ENCODE data around the gene KCNQ1OT1.

The KCNQ1OT1 gene

GRCh38 chr11:2612884-2613571 lies 86.8 kb downstream of the KCNQ1OT1 start:
- no peaks in the 10 kb centered on the region for H3K4me1 ChIP-seq (ENCODE audit: insufficient read depth, low read length)
- no peak overlapping the region for H3K9ac ChIP-seq (ENCODE audit: low read depth, low read length)
- no peaks in the 10 kb centered on the region; the same call in 1 of the 2 replicates for H3K36me3 ChIP-seq (ENCODE audit: insufficient read depth, low read length)
- H3K9me3 ChIP-seq (ENCODE audit: control insufficient read depth, insufficient read depth, low read length) = no peaks in the 10 kb centered on the region; the same call in 1 of the 2 replicates

GRCh38 chr11:2609345-2609744 lies 90.4 kb downstream of the KCNQ1OT1 start:
- Histone ChIP-seq H3K9me3 (ENCODE audit: control insufficient read depth, insufficient read depth, low read length) (no peaks in the 10 kb centered on the region), H3K4me1 (ENCODE audit: insufficient read depth, low read length) (no peaks in the 10 kb centered on the region), H3K9ac (ENCODE audit: low read depth, low read length) (no peak overlapping the region), H3K36me3 (ENCODE audit: insufficient read depth, low read length) (no peaks in the 10 kb centered on the region)

GRCh38 chr11:2599561-2600189 lies 100.1 kb downstream of the KCNQ1OT1 start:
- Histone ChIP-seq H3K36me3 (ENCODE audit: insufficient read depth, low read length) (no peaks in the 10 kb centered on the region), H3K9ac (ENCODE audit: low read depth, low read length) (no peak overlapping the region), H3K4me1 (ENCODE audit: insufficient read depth, low read length) (no peaks in the 10 kb centered on the region), H3K9me3 (ENCODE audit: control insufficient read depth, insufficient read depth, low read length) (peaks cover 7% of the 10 kb centered on the region; the same call in 1 of the 2 replicates)

- peaks cover 1% of the 10 kb centered on the region; the same call in 1 of the 2 replicates for H3K9me3 ChIP-seq (ENCODE audit: control insufficient read depth, insufficient read depth, low read length)
- H3K4me1 ChIP-seq (ENCODE audit: insufficient read depth, low read length) = no peaks in the 10 kb centered on the region
- H3K36me3 ChIP-seq (ENCODE audit: insufficient read depth, low read length) = no peaks in the 10 kb centered on the region
- H3K9ac ChIP-seq (ENCODE audit: low read depth, low read length) = no peak overlapping the region
Observed at GRCh38 chr11:2595204-2595603, 104.6 kb downstream of the KCNQ1OT1 start.

GRCh38 chr11:2594267-2594666 lies 105.5 kb downstream of the KCNQ1OT1 start:
- no peaks in the 10 kb centered on the region for H3K4me1 ChIP-seq (ENCODE audit: insufficient read depth, low read length)
- no peak overlapping the region for H3K9ac ChIP-seq (ENCODE audit: low read depth, low read length)

GRCh38 chr11:2593393-2593950 lies 106.3 kb downstream of the KCNQ1OT1 start:
- no peak overlapping the region for H3K9ac ChIP-seq (ENCODE audit: low read depth, low read length)
- H3K36me3 ChIP-seq (ENCODE audit: insufficient read depth, low read length) = no peaks in the 10 kb centered on the region
- H3K9me3 ChIP-seq (ENCODE audit: control insufficient read depth, insufficient read depth, low read length) = no peaks in the 10 kb centered on the region; the same call in 1 of the 2 replicates
- H3K4me1 ChIP-seq (ENCODE audit: insufficient read depth, low read length) = no peaks in the 10 kb centered on the region

More at GRCh38 chr11:2594267-2594666, 105.5 kb downstream of the KCNQ1OT1 start:
- H3K9me3 ChIP-seq (ENCODE audit: control insufficient read depth, insufficient read depth, low read length) = no peaks in the 10 kb centered on the region; the same call in 1 of the 2 replicates
- no peaks in the 10 kb centered on the region for H3K36me3 ChIP-seq (ENCODE audit: insufficient read depth, low read length)

- no peaks in the 10 kb centered on the region for H3K4me1 ChIP-seq (ENCODE audit: insufficient read depth, low read length)
- no peak overlapping the region for H3K9ac ChIP-seq (ENCODE audit: low read depth, low read length)
- H3K36me3 ChIP-seq (ENCODE audit: insufficient read depth, low read length) = no peaks in the 10 kb centered on the region
- no peaks in the 10 kb centered on the region; the same call in 1 of the 2 replicates for H3K9me3 ChIP-seq (ENCODE audit: control insufficient read depth, insufficient read depth, low read length)
Observed at GRCh38 chr11:2592559-2593392, 107.0 kb downstream of the KCNQ1OT1 start.

GRCh38 chr11:2591805-2592204 lies 108.0 kb downstream of the KCNQ1OT1 start:
- Histone ChIP-seq H3K9me3 (ENCODE audit: control insufficient read depth, insufficient read depth, low read length) (no peaks in the 10 kb centered on the region; the same call in 1 of the 2 replicates), H3K9ac (ENCODE audit: low read depth, low read length) (no peak overlapping the region), H3K36me3 (ENCODE audit: insufficient read depth, low read length) (no peaks in the 10 kb centered on the region), H3K4me1 (ENCODE audit: insufficient read depth, low read length) (no peaks in the 10 kb centered on the region)

GRCh38 chr11:2590965-2591754 lies 108.6 kb downstream of the KCNQ1OT1 start:
- no peaks in the 10 kb centered on the region for H3K36me3 ChIP-seq (ENCODE audit: insufficient read depth, low read length)
- H3K9ac ChIP-seq (ENCODE audit: low read depth, low read length) = no peak overlapping the region
- H3K4me1 ChIP-seq (ENCODE audit: insufficient read depth, low read length) = no peaks in the 10 kb centered on the region
- H3K9me3 ChIP-seq (ENCODE audit: control insufficient read depth, insufficient read depth, low read length) = no peaks in the 10 kb centered on the region; the same call in 1 of the 2 replicates

- Histone ChIP-seq H3K9me3 (ENCODE audit: control insufficient read depth, insufficient read depth, low read length) (no peaks in the 10 kb centered on the region; the same call in 1 of the 2 replicates), H3K36me3 (ENCODE audit: insufficient read depth, low read length) (no peaks in the 10 kb centered on the region), H3K9ac (ENCODE audit: low read depth, low read length) (no peak overlapping the region), H3K4me1 (ENCODE audit: insufficient read depth, low read length) (no peaks in the 10 kb centered on the region)
Observed at GRCh38 chr11:2590131-2590964, 109.4 kb downstream of the KCNQ1OT1 start.

GRCh38 chr11:2589538-2589934 lies 110.3 kb downstream of the KCNQ1OT1 start:
- Histone ChIP-seq H3K9ac (ENCODE audit: low read depth, low read length) (no peak overlapping the region), H3K9me3 (ENCODE audit: control insufficient read depth, insufficient read depth, low read length) (no peaks in the 10 kb centered on the region; the same call in 1 of the 2 replicates), H3K4me1 (ENCODE audit: insufficient read depth, low read length) (no peaks in the 10 kb centered on the region), H3K36me3 (ENCODE audit: insufficient read depth, low read length) (no peaks in the 10 kb centered on the region)

GRCh38 chr11:2588809-2589537 lies 110.8 kb downstream of the KCNQ1OT1 start:
- Histone ChIP-seq H3K4me1 (ENCODE audit: insufficient read depth, low read length) (no peaks in the 10 kb centered on the region), H3K36me3 (ENCODE audit: insufficient read depth, low read length) (no peaks in the 10 kb centered on the region), H3K9me3 (ENCODE audit: control insufficient read depth, insufficient read depth, low read length) (no peaks in the 10 kb centered on the region), H3K9ac (ENCODE audit: low read depth, low read length) (no peak overlapping the region)

Measured in ES-I3 (cell line).